HG03139 (cell line): ENCODE results near the gene CDC42EP2.

Experiments used
- ATAC-seq: cut with Tn5 transposase; IDR thresholded peaks from one replicate; pipeline ENCODE4 v1.9.1; 2021; ENCODE audit not compliant: unreplicated experiment

The CDC42EP2 gene, protein sequence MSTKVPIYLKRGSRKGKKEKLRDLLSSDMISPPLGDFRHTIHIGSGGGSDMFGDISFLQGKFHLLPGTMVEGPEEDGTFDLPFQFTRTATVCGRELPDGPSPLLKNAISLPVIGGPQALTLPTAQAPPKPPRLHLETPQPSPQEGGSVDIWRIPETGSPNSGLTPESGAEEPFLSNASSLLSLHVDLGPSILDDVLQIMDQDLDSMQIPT

DNA sequence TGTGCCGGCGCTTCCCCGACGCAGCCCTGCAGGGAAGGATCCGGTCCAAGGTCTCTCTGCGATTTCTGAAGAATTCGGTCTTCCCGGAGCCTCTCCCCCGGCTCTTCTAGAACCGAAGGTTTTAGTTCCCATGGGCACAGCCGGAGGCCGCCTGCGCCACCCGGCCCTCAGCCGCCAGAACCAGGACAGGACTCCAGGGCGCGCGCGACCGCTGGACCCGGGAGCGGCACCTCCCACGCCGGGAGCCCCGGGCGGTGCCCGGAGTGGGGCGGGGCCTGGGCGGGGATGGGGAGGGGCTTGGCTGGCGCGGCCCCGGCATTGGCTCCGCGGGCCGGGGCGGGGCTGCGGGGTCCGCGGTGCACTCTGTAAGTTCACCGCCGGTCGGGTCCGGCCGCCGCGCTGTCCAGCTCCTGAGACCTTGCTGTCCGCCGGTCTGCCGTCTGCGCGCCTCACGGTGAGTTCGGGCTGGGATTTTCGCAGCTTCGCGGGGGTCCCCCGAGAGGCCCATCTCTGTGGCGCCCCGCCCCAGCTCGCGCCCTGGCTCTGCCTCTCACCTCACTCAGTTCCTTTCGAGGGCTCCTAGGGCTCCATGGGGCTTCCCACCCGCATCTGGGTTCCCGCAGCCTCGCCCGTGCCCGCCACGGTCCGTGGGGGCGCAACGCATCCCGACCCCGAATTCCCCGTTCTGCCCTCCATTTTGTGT, at the start of gene CDC42EP2:
TSS of gene CDC42EP2 (plus strand) at position 366 of the 703 bp plus-strand sequence. CDS start 6,033 bp downstream, outside the sequence.
- ATAC-seq = no peak

DNA sequence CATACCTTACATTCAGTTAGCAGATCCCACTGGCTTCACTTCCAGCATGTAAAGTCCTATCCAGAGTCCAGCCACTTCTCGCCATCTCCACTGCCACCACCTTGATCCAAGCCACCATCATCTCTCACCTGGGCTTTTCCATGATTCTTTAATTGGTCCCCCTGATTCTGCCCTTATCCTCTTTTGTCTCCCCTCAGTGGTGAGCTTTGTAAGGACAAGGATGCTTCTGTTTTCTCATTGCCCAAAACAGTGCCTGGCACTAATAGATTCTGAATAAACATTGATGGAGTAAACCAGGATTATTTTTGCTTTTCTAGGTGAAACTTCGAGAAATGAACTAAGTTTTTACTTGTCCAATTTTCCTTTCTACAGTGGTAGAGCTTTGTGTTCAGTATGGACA, 48.5 kb upstream of the CDC42EP2 start:
- no peak for ATAC-seq

DNA sequence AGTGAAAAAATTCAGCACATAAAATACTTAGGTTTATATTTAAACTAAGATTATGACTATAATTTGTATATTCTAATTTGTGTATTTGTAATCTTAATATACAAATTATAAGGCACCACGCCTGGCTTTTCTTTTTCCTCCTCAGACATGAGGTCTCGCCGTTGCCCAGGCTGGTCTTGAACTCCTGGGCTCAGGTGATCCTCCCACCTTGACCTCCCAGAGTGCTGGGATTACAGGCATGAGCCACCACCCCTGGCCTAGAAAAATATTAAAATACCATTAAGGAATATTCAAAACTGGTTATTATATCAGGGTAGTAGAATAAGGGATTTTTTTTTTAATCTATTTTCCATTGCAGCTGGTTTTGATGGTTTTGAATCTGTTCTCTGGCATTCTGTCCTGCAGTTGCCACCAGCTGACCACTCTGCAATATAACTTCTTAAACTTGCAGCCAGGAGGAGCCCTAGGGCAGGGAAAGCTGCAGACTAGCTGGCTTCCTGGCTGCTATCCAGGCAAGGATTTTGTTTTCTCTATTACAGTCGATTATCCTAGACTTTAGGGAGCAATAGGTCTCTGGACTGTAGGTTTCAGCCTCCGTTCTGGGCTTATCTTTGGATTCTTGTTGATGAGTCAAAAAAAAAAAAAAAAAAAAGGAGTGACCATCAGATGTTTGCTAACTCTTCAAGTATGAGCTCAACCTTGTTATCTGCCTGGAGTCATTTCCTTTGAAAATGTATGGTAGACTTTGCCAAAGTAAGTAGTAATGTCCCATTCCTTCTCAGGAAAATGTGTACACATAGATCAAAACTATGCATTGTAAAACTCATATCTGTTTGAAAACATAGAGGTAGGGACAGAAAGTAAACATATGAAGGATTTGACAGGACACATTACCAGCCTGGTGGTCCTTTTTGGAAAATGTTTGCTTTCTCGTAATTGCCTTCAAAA, 39.7 kb upstream of the CDC42EP2 start:
- ATAC-seq = no peak

DNA sequence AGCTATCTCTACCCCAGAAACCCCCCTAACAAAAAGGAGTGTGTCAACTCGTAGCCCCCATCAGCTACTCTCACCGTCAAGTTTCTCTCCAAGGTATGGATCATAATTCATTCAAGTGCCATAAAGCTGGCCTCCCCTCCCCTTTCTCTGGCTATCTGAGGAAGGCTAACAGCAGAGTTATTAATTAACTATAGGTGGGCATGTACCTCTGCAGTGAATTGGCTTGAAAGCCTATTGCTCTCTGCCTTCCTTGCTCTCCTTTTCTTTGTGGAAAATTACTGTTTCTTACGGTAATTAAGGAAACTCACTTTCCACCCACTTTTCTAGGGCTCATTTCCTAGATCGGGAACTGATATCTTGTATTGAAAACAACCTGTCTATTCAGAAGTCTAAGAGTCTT, 38.8 kb upstream of the CDC42EP2 start:
- no peak for ATAC-seq

DNA sequence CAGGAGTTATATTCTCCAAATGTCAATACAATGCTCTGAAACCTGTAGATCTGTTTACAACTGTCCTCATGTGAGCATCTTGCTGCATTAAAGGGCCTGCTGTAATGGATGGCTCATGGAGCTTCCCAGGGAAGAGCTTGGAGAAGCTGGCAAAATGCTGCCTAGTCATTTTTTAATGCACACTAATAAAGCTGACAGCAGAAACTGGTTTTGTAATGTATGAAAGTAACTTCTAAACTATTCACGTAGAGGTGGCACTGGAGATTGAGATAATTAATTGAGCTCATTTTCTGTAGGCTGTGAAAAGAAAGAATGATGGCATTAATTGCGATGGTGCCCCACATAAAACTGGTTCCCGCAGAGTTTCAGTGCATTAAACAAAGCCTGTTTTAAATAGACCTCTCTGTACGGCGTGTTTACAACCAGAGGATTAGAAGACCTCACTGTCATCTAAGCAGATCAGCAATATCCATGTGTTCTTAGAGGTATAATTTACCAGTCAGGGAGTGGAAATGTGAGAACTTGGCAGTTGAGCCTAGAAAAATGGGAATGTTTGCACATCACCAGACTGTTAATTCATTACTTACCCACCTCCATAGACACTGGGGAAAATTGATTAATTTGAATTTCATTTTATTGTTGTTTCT, 36.9 kb upstream of the CDC42EP2 start:
- no peak for ATAC-seq

DNA sequence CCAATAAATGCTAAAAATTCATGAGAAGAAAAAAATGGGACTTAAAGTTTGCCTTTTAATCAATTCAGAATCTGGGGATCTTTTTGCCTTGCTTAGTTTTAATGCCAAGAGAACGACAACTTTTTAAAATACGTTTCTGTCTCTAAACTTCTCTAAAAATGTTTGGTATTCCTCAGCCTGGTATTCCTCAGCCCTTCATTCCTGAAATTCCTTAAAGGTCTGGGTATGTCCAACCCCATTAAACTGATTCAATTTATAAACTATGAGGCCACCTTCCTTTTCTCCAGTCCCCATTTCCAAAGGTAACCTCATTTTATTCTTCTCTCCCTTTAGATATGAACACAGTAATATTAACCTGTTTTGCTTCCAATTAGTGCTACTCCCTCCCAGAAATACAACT, 36.3 kb upstream of the CDC42EP2 start:
- no peak for ATAC-seq

DNA sequence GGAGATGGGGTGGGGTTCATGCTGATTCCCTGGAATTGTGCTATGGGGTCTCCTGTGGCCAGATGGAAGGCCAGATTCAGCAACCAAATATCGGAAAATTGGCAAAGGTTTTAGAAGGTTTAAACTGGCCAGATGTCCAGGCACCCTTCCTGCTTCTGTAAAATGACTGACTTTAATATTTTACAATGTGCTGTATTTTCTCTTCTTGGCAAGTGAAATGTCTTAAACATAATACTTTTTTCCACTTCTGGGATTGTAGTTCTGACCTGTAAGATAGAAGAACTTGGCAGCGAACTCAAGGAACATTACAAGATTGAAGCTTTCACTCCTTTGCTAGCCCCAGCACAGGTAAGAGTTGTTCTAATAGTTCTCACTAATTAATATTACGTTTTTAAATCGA, 35.4 kb upstream of the CDC42EP2 start:
- no peak for ATAC-seq

DNA sequence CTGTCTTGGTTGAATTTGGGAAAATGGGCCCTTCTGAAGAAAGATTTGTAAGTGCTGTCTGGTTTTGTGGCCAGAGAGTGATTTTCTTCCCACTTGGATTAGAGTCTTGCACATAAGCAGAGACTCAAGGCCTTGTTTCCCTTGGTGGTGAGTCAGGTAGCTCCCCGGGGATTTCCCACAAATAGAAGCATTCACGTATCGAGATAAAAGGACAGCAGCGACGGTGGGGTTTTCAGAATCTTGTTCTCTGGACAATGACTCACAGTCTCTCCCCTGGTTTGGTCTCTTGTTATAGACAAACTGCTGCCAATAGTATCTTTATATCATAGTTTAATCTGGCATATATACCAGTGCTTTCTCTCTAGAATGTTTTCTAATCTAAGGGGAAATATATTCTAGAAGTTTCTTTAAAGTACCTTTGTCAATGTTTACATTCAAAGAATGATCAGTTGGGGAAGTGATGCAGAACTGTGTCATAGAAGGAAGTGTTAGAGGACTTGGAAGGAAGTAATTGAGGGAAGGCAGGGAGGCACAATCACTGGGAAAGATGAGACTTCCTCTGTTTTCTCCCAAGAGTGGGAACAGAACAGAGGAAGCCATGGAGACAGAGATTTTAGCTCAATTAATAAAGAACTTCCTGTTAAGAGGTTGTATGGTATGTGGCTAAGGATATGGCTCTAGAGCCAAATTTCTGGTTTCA, 34.8 kb upstream of the CDC42EP2 start:
- ATAC-seq = no peak

DNA sequence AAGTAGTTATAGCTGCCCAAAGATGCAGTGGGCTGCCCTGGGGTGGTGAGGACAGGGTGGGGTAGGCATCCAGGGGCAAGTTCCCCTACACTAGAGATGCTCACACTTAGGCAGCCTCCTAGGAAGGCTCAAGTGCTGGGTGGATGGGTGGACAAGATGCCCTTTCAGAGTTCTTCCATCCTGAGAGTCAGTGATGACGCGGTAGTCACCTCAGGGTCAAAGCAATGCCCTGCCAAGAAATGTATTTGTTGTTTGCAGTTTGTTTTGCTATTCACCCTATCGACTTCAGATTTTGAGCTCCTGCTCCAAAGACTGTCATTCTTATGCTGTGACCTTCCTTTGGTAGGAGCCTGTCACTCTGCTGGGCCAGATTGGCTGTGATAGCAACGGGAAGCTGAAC, 34.0 kb upstream of the CDC42EP2 start:
- ATAC-seq = no peak

DNA sequence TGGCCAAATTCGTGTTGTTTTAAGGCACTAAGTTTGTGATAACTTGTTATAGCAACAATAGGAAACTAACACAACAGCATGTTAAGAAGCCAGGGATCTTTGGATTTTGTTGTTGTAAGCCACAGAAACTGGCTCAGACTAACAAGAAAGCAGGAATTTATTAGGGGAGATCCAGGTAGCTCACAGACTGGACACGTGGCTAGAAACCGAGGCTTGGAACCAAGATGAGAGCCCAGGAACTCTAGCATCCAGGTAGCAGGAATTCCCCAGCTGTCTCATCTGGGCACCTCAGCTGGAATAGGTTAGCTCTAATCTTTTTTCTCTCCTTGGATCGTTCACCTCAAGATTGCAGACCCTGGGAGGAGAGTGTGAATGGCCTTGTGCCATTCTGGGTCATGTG, 28.0 kb upstream of the CDC42EP2 start:
- no peak for ATAC-seq

DNA sequence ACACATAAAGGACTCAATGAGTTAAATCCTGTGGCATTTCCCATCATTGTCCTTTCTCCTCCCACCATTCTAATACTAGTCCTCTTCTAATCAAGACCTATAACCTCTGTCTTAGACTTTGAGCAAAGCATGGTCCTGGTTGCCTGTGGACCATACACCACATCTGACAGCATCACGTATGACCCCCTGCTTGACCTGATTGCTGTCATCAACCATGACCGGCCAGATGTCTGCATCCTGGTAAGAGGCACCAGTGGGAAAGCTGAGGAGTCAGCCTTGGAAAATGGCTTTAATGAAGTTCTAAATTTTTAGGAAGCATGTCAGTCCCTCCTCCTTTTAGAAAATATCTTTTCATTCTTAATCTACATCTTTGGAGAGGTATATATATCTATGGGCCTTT, 27.1 kb upstream of the CDC42EP2 start:
- no peak for ATAC-seq

DNA sequence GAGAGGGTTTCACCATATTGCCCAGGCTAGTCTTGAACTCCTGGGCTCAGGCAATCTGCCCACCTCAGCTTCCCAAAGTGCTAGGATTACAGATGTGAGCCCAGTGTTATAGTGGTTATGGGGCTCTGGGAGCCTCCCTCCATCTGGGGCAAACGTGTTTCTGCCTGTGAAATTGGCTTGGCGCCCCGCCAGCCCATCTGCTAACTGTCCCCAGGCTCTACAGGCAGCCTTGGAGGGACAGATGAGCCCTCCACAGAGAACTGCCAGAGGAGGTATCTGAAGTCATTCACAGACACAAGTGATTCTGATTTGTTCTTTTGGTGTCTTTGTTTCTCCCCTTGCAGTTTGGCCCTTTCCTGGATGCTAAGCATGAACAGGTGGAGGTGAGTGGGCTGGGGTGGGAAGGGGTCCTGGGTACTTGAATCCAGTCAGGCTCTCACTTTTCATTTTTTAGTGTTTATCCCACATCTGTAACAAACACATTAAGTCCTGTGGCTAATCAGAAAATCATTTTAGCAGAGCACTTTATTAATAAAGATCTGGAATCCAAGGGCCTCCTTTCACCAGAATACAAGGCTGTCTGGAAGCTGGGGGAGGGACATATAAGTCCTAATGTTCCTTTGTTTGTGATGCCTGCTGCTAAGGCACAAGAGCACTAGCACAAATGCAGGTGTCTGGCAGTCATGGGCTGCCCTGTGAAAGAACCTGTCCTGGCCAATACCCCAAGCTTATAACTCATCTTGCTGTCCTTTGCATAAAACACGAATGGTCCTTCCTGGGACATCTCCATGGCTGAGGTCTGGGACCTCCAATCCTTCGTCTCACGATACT, 25.7 kb upstream of the CDC42EP2 start:
- ATAC-seq = no peak

DNA sequence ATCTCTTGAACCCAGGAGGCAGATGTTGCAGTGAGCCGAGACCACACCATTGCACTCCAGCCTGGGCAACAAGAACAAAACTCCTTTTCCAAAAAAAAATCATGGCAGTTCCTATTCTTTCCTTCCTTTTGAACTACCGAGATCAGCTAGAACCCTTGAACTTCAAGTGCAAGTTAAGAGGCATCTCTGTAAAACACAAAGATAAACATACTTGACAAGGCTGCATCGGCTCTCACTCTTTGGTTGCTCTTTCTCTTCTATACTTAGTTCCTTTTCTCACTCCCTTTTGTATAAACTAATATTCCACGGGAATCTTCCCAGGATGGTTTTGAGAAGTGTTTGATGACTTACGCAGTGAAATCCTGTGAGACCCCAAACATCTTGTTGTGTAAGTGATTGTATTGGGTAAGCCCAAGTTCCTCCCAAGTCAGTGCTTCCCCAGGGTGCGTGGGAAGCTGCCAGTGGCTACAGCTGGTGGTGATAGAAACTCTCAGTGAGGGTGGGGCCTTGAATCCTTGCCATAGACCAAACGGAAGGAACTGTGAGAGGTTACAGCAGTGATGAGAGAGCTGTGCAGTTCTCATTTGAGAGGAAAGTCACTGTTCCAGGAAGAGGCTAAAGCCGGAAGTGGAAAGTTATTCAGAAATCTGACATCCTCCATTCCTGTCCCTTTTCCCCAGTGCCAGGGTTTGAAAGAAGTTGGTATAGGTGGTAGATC, 24.1 kb upstream of the CDC42EP2 start:
- ATAC-seq = no peak

DNA sequence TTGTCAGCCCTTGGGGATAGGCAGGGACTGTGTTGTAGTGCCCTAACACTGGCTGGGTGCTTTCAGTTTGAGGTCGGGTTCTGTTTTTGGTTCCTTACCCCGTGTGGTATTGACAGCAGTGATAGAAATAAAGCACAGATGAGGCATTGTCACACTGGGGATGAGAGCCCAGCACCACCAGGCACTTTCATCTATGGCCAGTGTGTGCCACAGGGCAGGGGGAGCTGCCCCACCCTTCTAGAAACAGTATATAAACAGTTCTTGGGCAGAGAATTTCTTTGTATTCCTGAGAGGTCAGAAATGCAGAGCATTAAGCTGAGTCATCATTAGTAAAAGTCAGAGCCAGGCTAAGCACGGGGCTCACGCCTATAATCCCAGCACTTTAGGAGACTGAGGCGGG, 23.1 kb upstream of the CDC42EP2 start:
- no peak for ATAC-seq

DNA sequence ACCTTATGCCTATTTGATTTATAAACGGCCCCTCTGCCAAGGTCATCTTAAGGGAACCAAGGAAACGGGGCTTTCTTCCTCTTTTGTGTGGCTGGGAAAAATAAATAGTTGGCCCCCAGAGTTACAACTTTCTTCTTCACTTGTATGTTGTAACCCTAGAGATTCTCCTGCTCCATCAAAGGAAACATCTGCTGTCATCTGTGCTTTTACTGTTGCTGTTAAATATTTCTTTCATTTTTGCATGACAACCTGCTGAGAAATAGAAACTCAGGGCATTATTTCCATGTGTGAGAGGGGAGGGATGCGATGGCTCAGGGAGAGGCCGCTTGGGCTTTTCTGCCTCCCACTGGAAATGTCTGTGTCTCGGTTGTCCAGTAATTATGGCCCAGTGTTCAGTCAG, 21.8 kb upstream of the CDC42EP2 start:
- ATAC-seq = no peak

DNA sequence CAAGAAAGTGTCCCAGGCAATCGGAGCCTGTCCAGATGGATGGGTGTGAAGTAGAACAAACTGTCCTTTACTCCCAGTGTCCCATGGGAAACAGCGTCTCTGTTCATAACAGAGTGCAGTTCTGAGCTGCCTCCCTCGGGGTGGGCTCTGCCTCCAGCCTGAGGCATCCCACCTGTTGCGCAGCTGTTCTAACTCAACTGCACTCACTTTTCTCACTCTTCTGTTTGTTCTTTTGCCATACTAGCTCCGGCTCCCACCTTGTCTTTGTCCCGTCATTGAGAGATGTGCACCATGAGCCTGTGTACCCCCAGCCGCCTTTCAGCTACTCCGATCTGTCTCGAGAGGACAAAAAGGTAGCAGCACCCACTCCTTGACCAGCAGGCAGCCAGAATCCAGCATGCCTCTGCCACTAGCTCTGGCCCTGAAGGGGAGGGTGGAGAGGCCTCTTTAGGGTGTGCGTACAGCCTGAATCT, 20.7 kb upstream of the CDC42EP2 start:
- no peak for ATAC-seq

DNA sequence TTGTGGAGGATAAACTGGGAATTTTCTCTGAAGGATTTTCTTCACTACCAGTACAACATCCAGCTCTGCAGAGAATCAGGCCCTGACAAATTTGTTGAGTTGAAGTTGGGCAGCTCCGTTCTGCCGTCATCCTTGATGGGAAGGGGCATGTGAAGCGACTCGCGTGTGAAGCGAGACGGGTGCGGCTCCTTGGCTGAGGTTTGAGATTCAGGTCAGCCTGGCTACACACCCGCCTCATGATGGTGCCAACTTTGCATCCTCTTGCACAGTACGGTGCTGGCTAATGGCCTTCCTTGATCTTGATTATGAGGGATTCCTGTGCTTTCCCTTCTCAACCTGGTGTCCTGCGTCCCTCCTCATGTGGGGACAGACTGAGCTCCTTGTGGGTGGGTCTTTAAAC, 19.7 kb upstream of the CDC42EP2 start:
- ATAC-seq = no peak

DNA sequence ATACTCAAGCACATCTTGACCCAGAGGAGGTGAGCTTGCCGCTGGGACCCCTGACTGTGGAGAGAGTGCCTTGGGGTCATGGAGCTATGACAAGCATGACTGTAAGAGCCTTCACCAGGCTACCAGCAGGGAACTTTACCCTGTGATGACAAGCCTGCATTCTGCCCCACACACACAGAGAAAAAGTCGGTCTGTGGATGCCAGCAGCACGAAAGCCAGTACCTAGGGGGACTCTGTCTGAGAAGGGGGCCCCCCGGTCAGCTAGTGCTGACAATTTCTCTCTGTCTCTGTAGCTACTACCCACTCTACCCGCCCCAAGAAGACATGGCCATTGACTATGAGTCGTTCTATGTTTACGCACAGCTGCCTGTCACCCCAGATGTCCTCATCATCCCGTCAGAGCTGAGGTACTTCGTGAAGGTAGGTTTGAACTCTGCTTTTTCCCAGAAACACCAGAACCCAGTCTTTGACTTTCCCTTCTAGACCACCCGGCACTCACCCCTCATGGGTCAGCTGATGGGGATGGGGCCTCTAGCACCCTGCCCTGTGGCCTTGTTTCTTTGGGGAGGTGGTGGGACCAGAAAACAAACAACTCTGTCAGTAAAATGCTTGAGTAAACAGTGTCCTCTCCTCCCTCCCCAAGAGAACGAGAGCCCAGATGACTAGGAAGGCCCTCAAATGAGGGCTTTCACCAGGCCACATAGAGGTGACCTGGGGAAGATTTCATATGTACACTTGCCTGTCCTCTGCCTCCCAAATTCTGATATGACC, 18.9 kb upstream of the CDC42EP2 start:
- no peak for ATAC-seq
